GM12878 (cell line): ENCODE results near the gene SIAH2. TPM values are rescaled to one million over a fixed set of nuclear protein-coding genes. Genes with fewer than 3 reads are reported as not detected.
A peak's percentile ranks its signal among the peaks of the same experiment; 100 is the strongest.

ENCODE experiments used
- ATF7 ChIP-seq: fragments of 450-650 bp; IDR thresholded peaks from 2 replicates; pipeline ENCODE4 v1.6.1; 2016; ENCODE audit warnings: low read depth, mild to moderate bottlenecking
- BHLHE40 ChIP-seq, 2 experiments: fragments of 450-650 bp in 1 of 2; IDR thresholded peaks; 2 replicates each; pipeline ENCODE4 v1.6.1; 2011 to 2017; ENCODE audit warnings: low read depth in 2 of 2, borderline replicate concordance in 1 of 2, improper control_type of control experiment in 1 of 2, low read length in 1 of 2, mild to moderate bottlenecking in 1 of 2
- CBX5 ChIP-seq: sonication (generic); IDR thresholded peaks from 2 replicates; pipeline ENCODE4 v1.6.1; 2016; ENCODE audit warnings: low read depth, moderate library complexity, mild to moderate bottlenecking, inconsistent platforms
- EED ChIP-seq: sonication (generic); IDR thresholded peaks from 2 replicates; pipeline ENCODE4 v1.6.1; 2016; ENCODE audit warnings: antibody characterized with exemption, low read depth
- HCFC1 ChIP-seq: fragments of 150-350 bp; IDR thresholded peaks from 2 replicates; pipeline ENCODE4 v1.6.1; 2014; ENCODE audit warnings: low read length
- HDAC2 ChIP-seq: fragments of 200-600 bp; sonication (generic); IDR thresholded peaks from 2 replicates; pipeline ENCODE4 v1.6.1; 2017
- HDAC6 ChIP-seq: fragments of 200-600 bp; sonication (generic); IDR thresholded peaks from one replicate; pipeline ENCODE4 v1.8.0; 2017; ENCODE audit warnings: antibody characterized with exemption; ENCODE audit not compliant: unreplicated experiment
- IRF4 ChIP-seq: IDR thresholded peaks from 2 replicates; pipeline ENCODE4 v1.6.1; 2011; ENCODE audit warnings: low read depth, low read length
- NBN ChIP-seq: fragments of 450-650 bp; IDR thresholded peaks from 2 replicates; pipeline ENCODE4 v1.6.1; 2016
- POU2F2 ChIP-seq: IDR thresholded peaks from 3 replicates; pipeline ENCODE4 v1.6.1; 2011; ENCODE audit warnings: low read depth, mild to moderate bottlenecking, low read length, borderline replicate concordance
- RAD51 ChIP-seq: fragments of 450-650 bp; IDR thresholded peaks from 2 replicates; pipeline ENCODE4 v1.6.1; 2016; ENCODE audit warnings: moderate library complexity, mild to moderate bottlenecking, inconsistent platforms
- SIX5 ChIP-seq: IDR thresholded peaks from 2 replicates; pipeline ENCODE4 v1.6.1; 2011; ENCODE audit warnings: mild to moderate bottlenecking, low read depth, low read length, moderate library complexity; ENCODE audit not compliant: severe bottlenecking
- SKIL ChIP-seq: fragments of 450-650 bp; IDR thresholded peaks from 2 replicates; pipeline ENCODE4 v1.6.1; 2017; ENCODE audit warnings: mild to moderate bottlenecking, low read depth, inconsistent platforms; ENCODE audit not compliant: poor library complexity, severe bottlenecking
- SMAD5 ChIP-seq: IDR thresholded peaks from 2 replicates; pipeline ENCODE4 v1.6.1; 2016; ENCODE audit warnings: antibody characterized with exemption, low read depth
- SMARCA5 ChIP-seq: fragments of 450-650 bp; IDR thresholded peaks from 2 replicates; pipeline ENCODE4 v1.6.1; 2017; ENCODE audit warnings: mild to moderate bottlenecking
- TARDBP ChIP-seq: IDR thresholded peaks from 2 replicates; pipeline ENCODE4 v1.6.1; 2016; ENCODE audit warnings: borderline replicate concordance
- ZNF217 ChIP-seq: fragments of 450-650 bp; IDR thresholded peaks from 2 replicates; pipeline ENCODE4 v1.6.1; 2017; ENCODE audit warnings: antibody characterized with exemption, mild to moderate bottlenecking
- ZNF24 ChIP-seq: fragments of 450-650 bp; IDR thresholded peaks from 2 replicates; pipeline ENCODE4 v1.6.1; 2017; ENCODE audit warnings: antibody characterized with exemption, mild to moderate bottlenecking
- ZSCAN29 ChIP-seq: fragments of 450-650 bp; IDR thresholded peaks from 2 replicates; pipeline ENCODE4 v1.6.1; 2017; ENCODE audit warnings: mild to moderate bottlenecking, moderate library complexity
- ZZZ3 ChIP-seq: IDR thresholded peaks from 2 replicates; pipeline ENCODE4 v1.6.1; 2011; ENCODE audit warnings: low read depth; ENCODE audit not compliant: control insufficient read depth, insufficient read length
- polyA plus RNA-seq, 11 experiments: library from polyadenylated mRNA; depleted of rRNA in 4 of 11; unstranded in 6 of 11; stranded (reverse) in 5 of 11; fragments of >200 nt; fragmentation: Nextera tagmentation in 4 of 11; fragmentation: Illumina TruSeq in 1 of 11; extraction: Ambion mirVana in 4 of 11; extraction: Trizol in 1 of 11; gene quantifications; 1 replicate in 1 of 11; 2 replicates in 10 of 11; pipeline versions ENCODE4 v1.2.1 to v1.2.3, GENCODE V29; 2011 to 2016; ENCODE audit warnings: inconsistent platforms in 2 of 11, missing spikeins in 2 of 11, low read depth in 1 of 11
- total RNA-seq, 4 experiments: library from RNA; depleted of rRNA in 3 of 4; stranded (reverse); fragments of >200 nt in 3 of 4; fragmentation: Illumina TruSeq in 1 of 4; extraction: Trizol in 1 of 4; gene quantifications; 2 replicates each; pipeline versions ENCODE4 v1.2.1 to v1.2.3, GENCODE V29; 2013 to 2021
- TF ChIP-seq, protein P1 (sequence below): IDR thresholded peaks from 2 replicates; pipeline ENCODE4 v1.6.1; 2012; ENCODE audit warnings: low read depth, low read length, improper control_type of control experiment
- TF ChIP-seq, protein P2 (sequence below): IDR thresholded peaks from 2 replicates; pipeline ENCODE4 v1.6.1; 2012; ENCODE audit warnings: improper control_type of control experiment, low read depth, low read length; ENCODE audit not compliant: insufficient replicate concordance
- TF ChIP-seq, protein P3 (sequence below): fragments of 450-650 bp; IDR thresholded peaks from 2 replicates; pipeline ENCODE4 v1.6.1; 2017; ENCODE audit warnings: low read depth, mild to moderate bottlenecking, moderate library complexity

Gene SIAH2
- total and polyA plus RNA-seq, 10 of the 15 experiments (the other 5 are each of a cell fraction or from before 2014, with no cell fraction given): 3.3 to 51.5 (median 29.7) TPM

DNA sequence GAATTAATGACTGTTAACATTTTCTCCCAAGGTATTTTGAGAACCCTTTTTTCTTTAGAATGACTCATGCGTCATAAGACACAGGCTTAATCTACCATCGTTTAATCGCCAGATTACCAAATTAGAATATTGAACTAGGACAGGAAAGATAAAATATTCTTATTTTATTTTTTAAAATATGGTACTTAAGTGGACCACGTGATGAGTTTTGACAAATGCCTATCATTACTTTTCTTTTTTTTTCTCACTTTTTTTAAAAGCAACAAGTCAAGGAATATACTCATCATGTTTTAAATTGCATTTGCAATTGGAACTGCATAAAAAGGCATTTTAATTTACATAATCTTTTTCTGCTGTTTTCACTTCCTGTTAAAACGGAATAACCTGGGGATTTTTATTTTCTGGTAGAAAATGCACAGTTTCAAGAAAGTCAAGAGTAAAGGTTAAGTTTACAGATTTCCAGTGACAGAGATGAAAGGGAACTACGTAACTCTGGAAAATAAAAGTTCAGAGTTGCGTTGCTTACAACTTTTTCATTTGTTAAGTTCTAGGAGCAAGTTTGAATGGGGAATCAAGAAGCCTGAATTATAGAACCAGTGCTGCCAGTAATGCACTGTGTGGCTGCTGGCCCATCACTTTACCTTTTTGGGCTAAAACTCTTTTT is 23.6 kb downstream of the SIAH2 start (continued):
- TF ChIP-seq SKIL: no peak
- no peak for TF ChIP-seq SMAD5
- TF ChIP-seq BHLHE40 (IDR thresholded peaks at IDR 0.05; ENCODE audit: borderline replicate concordance in 1 of 2, low read depth in 2 of 2, low read length in 1 of 2): 0 out of 4 replicates have a peak, but pooled peaks of 1 of the 2 experiments have one; percentile 21
- no peak for TF ChIP-seq ZZZ3
- TF ChIP-seq ZNF217: no peak
- TF ChIP-seq ATF7: peak; percentile 27
- no peak for TF ChIP-seq SMARCA5
- no peak for TF ChIP-seq NBN
- TF ChIP-seq POU2F2: no peak
- no peak for TF ChIP-seq ZNF24
- no peak for TF ChIP-seq ZSCAN29
- TF ChIP-seq, protein P1, sequence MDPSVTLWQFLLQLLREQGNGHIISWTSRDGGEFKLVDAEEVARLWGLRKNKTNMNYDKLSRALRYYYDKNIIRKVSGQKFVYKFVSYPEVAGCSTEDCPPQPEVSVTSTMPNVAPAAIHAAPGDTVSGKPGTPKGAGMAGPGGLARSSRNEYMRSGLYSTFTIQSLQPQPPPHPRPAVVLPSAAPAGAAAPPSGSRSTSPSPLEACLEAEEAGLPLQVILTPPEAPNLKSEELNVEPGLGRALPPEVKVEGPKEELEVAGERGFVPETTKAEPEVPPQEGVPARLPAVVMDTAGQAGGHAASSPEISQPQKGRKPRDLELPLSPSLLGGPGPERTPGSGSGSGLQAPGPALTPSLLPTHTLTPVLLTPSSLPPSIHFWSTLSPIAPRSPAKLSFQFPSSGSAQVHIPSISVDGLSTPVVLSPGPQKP: no peak
- TF ChIP-seq EED: peak; percentile 71
- TF ChIP-seq RAD51: peak; percentile 77
- no peak for TF ChIP-seq HCFC1
- no peak for TF ChIP-seq CBX5
- TF ChIP-seq HDAC2: no peak
- no peak for TF ChIP-seq IRF4
- no peak for TF ChIP-seq SIX5
- TF ChIP-seq HDAC6: no peak
- TF ChIP-seq, protein P2, sequence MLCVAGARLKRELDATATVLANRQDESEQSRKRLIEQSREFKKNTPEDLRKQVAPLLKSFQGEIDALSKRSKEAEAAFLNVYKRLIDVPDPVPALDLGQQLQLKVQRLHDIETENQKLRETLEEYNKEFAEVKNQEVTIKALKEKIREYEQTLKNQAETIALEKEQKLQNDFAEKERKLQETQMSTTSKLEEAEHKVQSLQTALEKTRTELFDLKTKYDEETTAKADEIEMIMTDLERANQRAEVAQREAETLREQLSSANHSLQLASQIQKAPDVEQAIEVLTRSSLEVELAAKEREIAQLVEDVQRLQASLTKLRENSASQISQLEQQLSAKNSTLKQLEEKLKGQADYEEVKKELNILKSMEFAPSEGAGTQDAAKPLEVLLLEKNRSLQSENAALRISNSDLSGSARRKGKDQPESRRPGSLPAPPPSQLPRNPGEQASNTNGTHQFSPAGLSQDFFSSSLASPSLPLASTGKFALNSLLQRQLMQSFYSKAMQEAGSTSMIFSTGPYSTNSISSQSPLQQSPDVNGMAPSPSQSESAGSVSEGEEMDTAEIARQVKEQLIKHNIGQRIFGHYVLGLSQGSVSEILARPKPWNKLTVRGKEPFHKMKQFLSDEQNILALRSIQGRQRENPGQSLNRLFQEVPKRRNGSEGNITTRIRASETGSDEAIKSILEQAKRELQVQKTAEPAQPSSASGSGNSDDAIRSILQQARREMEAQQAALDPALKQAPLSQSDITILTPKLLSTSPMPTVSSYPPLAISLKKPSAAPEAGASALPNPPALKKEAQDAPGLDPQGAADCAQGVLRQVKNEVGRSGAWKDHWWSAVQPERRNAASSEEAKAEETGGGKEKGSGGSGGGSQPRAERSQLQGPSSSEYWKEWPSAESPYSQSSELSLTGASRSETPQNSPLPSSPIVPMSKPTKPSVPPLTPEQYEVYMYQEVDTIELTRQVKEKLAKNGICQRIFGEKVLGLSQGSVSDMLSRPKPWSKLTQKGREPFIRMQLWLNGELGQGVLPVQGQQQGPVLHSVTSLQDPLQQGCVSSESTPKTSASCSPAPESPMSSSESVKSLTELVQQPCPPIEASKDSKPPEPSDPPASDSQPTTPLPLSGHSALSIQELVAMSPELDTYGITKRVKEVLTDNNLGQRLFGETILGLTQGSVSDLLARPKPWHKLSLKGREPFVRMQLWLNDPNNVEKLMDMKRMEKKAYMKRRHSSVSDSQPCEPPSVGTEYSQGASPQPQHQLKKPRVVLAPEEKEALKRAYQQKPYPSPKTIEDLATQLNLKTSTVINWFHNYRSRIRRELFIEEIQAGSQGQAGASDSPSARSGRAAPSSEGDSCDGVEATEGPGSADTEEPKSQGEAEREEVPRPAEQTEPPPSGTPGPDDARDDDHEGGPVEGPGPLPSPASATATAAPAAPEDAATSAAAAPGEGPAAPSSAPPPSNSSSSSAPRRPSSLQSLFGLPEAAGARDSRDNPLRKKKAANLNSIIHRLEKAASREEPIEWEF: no peak
- TF ChIP-seq TARDBP: no peak
- TF ChIP-seq, protein P3, sequence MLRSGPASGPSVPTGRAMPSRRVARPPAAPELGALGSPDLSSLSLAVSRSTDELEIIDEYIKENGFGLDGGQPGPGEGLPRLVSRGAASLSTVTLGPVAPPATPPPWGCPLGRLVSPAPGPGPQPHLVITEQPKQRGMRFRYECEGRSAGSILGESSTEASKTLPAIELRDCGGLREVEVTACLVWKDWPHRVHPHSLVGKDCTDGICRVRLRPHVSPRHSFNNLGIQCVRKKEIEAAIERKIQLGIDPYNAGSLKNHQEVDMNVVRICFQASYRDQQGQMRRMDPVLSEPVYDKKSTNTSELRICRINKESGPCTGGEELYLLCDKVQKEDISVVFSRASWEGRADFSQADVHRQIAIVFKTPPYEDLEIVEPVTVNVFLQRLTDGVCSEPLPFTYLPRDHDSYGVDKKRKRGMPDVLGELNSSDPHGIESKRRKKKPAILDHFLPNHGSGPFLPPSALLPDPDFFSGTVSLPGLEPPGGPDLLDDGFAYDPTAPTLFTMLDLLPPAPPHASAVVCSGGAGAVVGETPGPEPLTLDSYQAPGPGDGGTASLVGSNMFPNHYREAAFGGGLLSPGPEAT: peak; percentile 83
